Measurements from ENCODE around the gene MRTFA. TPM values are rescaled to one million over a fixed set of nuclear protein-coding genes. Genes with fewer than 3 reads are reported as not detected.

The MRTFA gene
- total RNA-seq, 1 experiment from 2014 or later = 44.7 TPM

DNA sequence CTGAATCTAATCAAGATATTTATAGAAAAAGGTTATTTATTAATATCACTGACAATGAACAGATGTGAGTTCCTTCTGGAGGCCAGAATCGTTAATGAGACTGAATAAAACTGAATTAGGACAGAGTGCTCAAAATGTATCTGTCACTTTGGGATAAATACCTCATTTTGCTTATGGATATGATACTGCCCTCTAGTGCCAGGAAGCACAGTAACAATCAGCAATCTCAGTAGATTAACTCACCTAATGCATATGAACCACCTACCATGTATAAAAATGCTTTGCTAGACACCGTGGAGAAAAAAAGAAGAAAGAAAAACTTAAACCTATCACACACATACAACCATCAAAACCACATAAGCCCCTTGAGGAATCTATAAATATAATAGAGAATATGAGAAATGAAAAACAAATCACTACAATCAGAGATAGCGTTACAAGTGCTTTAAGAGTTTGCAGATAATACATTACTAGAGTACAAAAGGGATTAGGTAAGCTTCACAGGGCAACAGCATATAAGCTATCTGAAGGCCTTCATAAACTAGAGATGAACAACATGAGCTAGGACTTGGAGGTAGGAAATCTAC lies 148.8 kb downstream of the MRTFA start:
- H3K4me2 ChIP-seq = no peak overlapping the region
- peaks cover 29% of the 10 kb centered on the region for H3F3A ChIP-seq (ENCODE audit: insufficient read depth, low read depth)
- H3K4me1 ChIP-seq (replicated peaks; ENCODE audit: insufficient read depth) = peaks cover 7% of the 10 kb centered on the region
- peaks cover 17% of the 10 kb centered on the region for H3K79me2 ChIP-seq (ENCODE audit: low read depth)
- H3K27me3 ChIP-seq (ENCODE audit: insufficient read depth, low read depth) = no peaks in the 10 kb centered on the region
- peaks cover 4% of the 10 kb centered on the region; the same call in 1 of the 2 replicates for H4K20me1 ChIP-seq (ENCODE audit: insufficient read depth)
- CTCF ChIA-PET = interaction anchor here (0.6 to 1.4 kb wide), 2 partner anchors 51 to 116 kb away, joined by 3 to 5 read pairs; no protein-coding TSS in a partner anchor
- no peaks in the 10 kb centered on the region for H3K9me3 ChIP-seq (ENCODE audit: insufficient read depth, low read depth)
- H2AFZ ChIP-seq = no peak overlapping the region
- BruUV-seq (replicated peaks) = no TSS peak
- TF ChIP-seq EZH2 (IDR thresholded peaks at IDR 0.05; ENCODE audit: low read depth) = no peak
- TF ChIP-seq CTCF (conservative IDR thresholded peaks at IDR 0.05) = peak; percentile 88
- H3K4me3 ChIP-seq = no peak overlapping the region
- intact Hi-C loops (cut with micrococcal nuclease; ENCODE audit: unreplicated experiment) = loop anchor here (2.0 kb wide), 1 partner anchor 149 kb away; the partner anchor contains the start of gene MRTFA
- POLR2A ChIA-PET (ENCODE audit: unreplicated experiment) = interaction anchor here (0.6 kb wide), 1 partner anchor 212 kb away, joined by 3 read pairs; no protein-coding TSS in a partner anchor
- peak in 1 of 2 experiments; percentile 52 for DNase-seq
- no peaks in the 10 kb centered on the region for H3K36me3 ChIP-seq (ENCODE audit: low read depth)
- H3K27ac ChIP-seq = 0 out of 2 replicates have a peak overlapping the region, but pooled peaks have one; percentile 10
- no peaks in the 10 kb centered on the region for H3K9me2 ChIP-seq (ENCODE audit: insufficient read depth)

DNA sequence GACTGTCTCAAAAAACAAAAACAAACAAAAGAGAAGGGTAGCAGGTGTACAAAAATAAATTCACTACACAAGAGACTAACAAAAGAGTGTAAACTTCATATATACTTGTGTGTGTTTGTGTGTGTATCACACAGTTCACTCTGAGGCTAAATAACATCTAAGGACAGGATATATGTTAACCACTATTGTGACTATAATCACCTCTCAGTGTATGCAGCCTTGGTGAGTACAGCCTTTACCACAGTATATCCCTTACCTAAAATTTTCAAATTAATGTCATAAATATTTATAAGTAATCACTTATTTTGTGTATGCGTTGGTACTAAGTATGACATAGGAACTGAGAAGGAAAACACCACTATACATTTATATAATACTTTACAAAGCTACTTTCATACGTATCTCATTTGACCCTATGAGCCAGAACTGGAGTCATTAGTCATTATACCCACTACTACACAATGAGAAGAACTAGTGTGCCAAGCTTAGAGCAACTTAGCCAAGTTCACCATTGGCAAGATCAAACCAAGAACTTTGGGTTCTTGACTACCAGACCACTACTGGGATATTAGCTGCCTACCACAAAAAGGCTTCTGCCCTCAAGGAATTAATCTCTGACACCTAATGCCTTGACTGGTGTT lies 149.4 kb downstream of the MRTFA start:
- H3K4me2 ChIP-seq = no peak overlapping the region
- no peaks in the 10 kb centered on the region for H3K27me3 ChIP-seq (ENCODE audit: insufficient read depth, low read depth)
- no peak overlapping the region for H2AFZ ChIP-seq
- no TSS peak for BruUV-seq (replicated peaks)
- peaks cover 4% of the 10 kb centered on the region; the same call in 1 of the 2 replicates for H4K20me1 ChIP-seq (ENCODE audit: insufficient read depth)
- intact Hi-C loops (cut with micrococcal nuclease; ENCODE audit: unreplicated experiment) = loop anchor here (2.0 kb wide), 1 partner anchor 150 kb away; the partner anchor contains the start of gene MRTFA
- H3K9me3 ChIP-seq (ENCODE audit: insufficient read depth, low read depth) = no peaks in the 10 kb centered on the region
- peaks cover 14% of the 10 kb centered on the region for H3K4me1 ChIP-seq (replicated peaks; ENCODE audit: insufficient read depth)
- H3K27ac ChIP-seq = 0 out of 2 replicates have a peak overlapping the region, but pooled peaks have one; percentile 10
- H3K79me2 ChIP-seq (ENCODE audit: low read depth) = peaks cover 14% of the 10 kb centered on the region
- no peaks in the 10 kb centered on the region for H3K36me3 ChIP-seq (ENCODE audit: low read depth)
- ChIA-PET CTCF (no interaction called here), POLR2A (ENCODE audit: unreplicated experiment) (interaction anchor here (0.6 kb wide), 1 partner anchor 213 kb away, joined by 3 read pairs; no protein-coding TSS in a partner anchor)
- no peaks in the 10 kb centered on the region for H3K9me2 ChIP-seq (ENCODE audit: insufficient read depth)
- H3K4me3 ChIP-seq = no peak overlapping the region
- DNase-seq = no peak
- peaks cover 35% of the 10 kb centered on the region for H3F3A ChIP-seq (ENCODE audit: insufficient read depth, low read depth)
- no peak for TF ChIP-seq EZH2 (IDR thresholded peaks at IDR 0.05; ENCODE audit: low read depth)

DNA sequence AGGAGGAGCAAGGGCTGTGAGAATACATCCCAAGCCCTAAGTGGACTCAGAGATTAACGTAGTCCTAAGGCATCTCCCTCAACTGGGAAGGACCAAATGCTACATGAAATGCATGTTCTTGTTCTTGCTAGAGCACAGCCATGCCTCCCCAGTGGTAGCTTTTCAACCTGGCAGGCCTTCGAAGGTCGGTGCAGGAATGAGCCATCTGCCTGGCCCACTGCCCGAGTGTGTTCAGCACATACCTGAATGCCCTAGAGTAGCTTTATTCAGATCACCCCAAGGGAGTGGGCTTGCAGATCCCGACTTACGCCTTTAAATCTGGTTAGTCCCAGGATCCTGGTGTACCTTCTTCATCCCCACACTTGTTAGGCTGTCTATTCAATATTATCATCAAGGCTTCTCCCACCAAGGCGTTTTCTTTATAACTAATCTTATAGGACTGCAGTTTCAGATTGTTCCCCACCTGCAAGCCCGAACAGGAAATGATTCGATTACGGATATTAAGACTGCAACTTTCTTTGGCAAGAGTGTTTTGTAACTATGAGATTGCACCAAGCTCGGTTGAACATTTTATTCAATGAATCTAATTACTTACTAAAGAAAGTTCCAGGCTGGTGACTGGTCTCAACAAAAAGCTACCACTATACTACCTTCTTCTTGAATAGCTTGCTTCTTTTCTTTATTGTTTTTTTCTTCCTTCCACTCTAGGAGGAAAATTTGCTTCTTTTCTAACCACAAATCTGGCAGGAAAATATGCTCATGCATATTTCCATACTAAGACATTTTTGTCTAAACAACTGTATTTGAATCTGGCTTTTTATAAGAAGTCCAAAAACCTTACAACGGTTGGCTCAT lies 150.5 kb downstream of the MRTFA start:
- intact Hi-C loops (cut with micrococcal nuclease; ENCODE audit: unreplicated experiment) = loop anchor here (2.0 kb wide), 1 partner anchor 151 kb away; the partner anchor contains the start of gene MRTFA
- Histone ChIP-seq H3F3A (ENCODE audit: insufficient read depth, low read depth) (peaks cover 35% of the 10 kb centered on the region), H3K79me2 (ENCODE audit: low read depth) (peaks cover 10% of the 10 kb centered on the region), H2AFZ (no peak overlapping the region), H3K27ac (no peak overlapping the region), H4K20me1 (ENCODE audit: insufficient read depth) (peaks cover 4% of the 10 kb centered on the region; the same call in 1 of the 2 replicates), H3K9me2 (ENCODE audit: insufficient read depth) (no peaks in the 10 kb centered on the region), H3K27me3 (ENCODE audit: insufficient read depth, low read depth) (no peaks in the 10 kb centered on the region), H3K4me3 (no peak overlapping the region), H3K36me3 (ENCODE audit: low read depth) (no peaks in the 10 kb centered on the region), H3K4me2 (no peak overlapping the region), H3K9me3 (ENCODE audit: insufficient read depth, low read depth) (no peaks in the 10 kb centered on the region), H3K4me1 (replicated peaks; ENCODE audit: insufficient read depth) (peaks cover 20% of the 10 kb centered on the region)
- POLR2A ChIA-PET (ENCODE audit: unreplicated experiment) = interaction anchor here (0.6 kb wide), 1 partner anchor 114 kb away, joined by 7 read pairs; no protein-coding TSS in a partner anchor
- DNase-seq = no peak
- TF ChIP-seq CTCF (conservative IDR thresholded peaks at IDR 0.05) = no peak
- no peak for TF ChIP-seq EZH2 (IDR thresholded peaks at IDR 0.05; ENCODE audit: low read depth)
- CTCF ChIA-PET = interaction anchor here (0.5 to 1.1 kb wide), 3 partner anchors 13 to 275 kb away, joined by 3 read pairs; no protein-coding TSS in a partner anchor
- BruUV-seq (replicated peaks) = no TSS peak

All from PC-9 (cell line).